ENCODE results near the gene EN1.
A peak's percentile ranks its signal among the peaks of the same experiment; 100 is the strongest.

Gene EN1

GRCh38 chr2:118849226-118850167 is 2.0 kb upstream of the EN1 start:
- no peak for TF ChIP-seq CTCF (IDR thresholded peaks at IDR 0.05; ENCODE audit: borderline replicate concordance, control extremely low read depth, extremely low read depth, insufficient read depth, missing control alignments)
- in situ Hi-C loops (cut with MboI; ENCODE audit: low sequenced_read_pairs, unreplicated experiment): loop anchor here (10.0 to 25.0 kb wide), 2 partner anchors 625 to 812 kb away; no protein-coding TSS in a partner anchor
- DNase-seq (ENCODE audit: low spot score): peak; percentile 24

DNA sequence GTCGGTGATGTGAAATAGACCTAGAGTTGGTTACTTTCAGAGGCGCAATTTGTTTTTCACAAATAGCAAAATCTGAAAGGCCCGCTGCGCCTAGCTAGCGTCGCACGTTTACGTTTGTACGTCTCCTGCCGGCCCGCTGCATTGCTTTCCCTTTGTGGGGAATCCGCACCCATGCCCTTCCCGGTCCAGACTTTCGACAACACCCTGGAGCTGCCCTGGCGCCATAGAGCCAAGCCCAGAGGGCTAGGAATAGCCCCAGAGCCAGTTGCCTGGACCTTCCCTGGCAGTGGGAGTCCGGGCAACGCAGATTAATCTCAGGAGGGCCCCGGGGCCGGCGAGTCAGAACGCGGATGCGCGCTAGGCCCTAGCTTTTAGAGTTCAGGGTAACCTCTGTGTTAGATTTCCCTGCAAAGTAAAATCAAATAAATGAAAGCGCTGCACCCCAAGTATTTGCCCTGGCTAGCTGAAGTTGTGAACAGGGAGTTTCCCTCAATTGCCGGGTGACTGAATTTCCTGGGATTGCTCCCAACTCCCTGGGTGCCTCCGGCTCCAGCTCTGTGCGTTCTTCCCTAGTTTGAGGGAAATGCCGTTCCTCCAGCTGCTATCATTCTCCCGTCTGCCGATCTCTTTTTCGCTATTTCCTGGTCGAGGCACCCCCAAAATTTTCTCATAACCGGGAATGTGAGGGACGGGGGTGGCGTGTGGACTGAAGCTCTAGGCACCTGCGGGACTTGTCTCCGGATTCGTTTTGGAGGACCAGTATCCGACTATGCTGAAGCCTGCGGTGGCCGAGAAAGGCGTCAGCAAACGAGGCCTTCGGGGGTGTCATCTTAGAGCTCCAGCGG is 1.2 kb upstream of the EN1 start:
- peak; percentile 24 for DNase-seq (ENCODE audit: low spot score)
- in situ Hi-C loops (cut with MboI; ENCODE audit: low sequenced_read_pairs, unreplicated experiment): no loop called here
- no peak for TF ChIP-seq CTCF (IDR thresholded peaks at IDR 0.05; ENCODE audit: borderline replicate concordance, control extremely low read depth, extremely low read depth, insufficient read depth, missing control alignments)

DNA sequence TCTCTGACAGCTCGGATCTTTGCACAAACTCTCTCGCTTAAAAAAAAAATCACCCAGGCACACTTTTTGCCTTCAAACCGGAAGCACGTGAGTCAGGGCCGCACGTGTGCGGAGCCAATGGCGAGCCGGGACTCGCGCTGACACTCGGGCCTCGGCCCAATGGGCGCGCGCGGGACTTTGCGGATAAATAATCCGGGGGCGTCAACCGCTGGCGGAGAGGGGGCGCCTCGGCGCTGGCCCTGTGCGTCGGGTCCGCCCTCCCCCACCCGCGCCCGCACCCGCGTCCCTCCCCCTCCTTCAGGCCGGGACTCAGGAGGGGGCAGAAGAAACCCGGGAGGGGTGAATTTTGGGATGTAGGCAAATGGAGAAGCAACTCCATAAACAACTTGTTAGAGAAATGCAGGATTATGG is 319 bp upstream of the EN1 start:
- in situ Hi-C loops (cut with MboI; ENCODE audit: low sequenced_read_pairs, unreplicated experiment): no loop called here
- no peak for TF ChIP-seq CTCF (IDR thresholded peaks at IDR 0.05; ENCODE audit: borderline replicate concordance, control extremely low read depth, extremely low read depth, insufficient read depth, missing control alignments)
- DNase-seq (ENCODE audit: low spot score): peak; percentile 12

DNA sequence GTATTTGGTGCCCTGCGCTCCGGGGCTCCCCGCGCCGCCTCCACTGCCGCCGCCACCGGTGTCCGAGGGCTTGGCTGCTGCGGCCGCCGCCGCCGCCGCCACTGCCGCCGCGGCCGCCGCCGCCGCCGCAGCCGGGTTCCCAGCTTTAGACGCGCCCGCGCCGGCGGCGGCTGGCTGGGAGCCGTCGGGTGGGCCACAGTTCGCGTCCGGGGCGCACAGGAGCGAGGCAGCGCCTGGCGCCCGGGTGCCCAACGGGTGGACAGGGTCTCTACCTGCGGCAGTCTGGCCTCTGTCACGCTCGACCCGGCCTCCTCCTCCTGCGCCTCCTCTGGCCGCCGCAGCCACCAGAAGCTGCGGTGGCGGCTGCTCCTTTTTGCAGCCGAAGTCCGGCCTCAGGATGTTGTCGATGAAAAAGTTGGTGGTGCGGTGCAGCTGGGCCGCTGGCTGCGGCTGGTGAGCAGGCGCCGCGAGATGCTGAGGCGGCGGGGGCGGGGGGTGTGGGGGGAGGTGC is 951 bp downstream of the EN1 start:
- DNase-seq (ENCODE audit: low spot score): no peak
- in situ Hi-C loops (cut with MboI; ENCODE audit: low sequenced_read_pairs, unreplicated experiment): no loop called here
- no peak for TF ChIP-seq CTCF (IDR thresholded peaks at IDR 0.05; ENCODE audit: borderline replicate concordance, control extremely low read depth, extremely low read depth, insufficient read depth, missing control alignments)

DNA sequence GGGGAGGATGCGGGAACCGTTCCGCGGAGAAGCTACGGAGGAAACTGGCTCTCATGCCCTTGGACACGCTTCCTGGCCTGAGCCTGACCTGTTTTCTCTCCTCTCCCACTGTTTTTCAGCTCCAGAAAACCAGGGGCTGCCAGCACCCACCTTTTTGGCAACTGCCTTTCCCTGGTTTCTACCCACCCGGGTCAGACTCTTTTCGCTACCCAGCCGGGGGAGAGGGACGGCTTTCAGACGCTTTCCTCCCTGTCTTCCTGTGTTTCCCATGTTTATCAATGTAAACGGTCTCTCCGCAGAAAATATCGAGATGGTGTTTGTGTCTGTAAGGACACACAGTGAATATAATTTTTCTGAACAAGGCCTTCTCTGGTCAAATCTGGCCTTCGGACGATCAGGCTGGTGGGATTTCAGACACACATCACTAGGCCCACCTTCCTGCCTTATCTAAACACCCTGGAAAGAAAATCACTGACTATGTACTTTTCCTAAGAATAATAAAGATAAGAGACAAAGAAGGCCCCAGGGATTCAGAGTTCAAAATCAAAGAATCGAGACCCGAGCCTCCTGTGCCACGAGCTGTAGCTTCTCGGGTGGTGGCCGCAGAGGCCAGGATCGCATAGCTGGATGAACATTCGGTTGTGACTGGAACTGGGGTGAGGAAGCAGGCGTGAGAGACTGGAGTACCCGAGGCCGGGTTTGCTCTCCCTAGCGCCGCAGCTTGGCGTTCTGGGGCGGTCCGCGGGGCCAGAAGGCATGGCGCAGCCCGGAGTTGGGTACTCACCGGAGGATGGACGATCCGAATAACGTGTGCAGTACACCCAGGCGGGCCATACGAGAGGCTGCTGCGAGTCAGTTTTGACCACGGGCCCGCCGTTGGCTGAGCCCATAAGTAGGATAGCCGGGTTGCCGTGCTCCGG is 1.7 kb downstream of the EN1 start:
- no peak for DNase-seq (ENCODE audit: low spot score)
- in situ Hi-C loops (cut with MboI; ENCODE audit: low sequenced_read_pairs, unreplicated experiment): no loop called here
- TF ChIP-seq CTCF (IDR thresholded peaks at IDR 0.05; ENCODE audit: borderline replicate concordance, control extremely low read depth, extremely low read depth, insufficient read depth, missing control alignments): no peak
